WTC11 (cell line): ENCODE results near the gene CTDP1. TPM values are rescaled to one million over a fixed set of nuclear protein-coding genes. Genes with fewer than 3 reads are reported as not detected.

Experiments used
- ATAC-seq: fragments of 200-7000 bp; cut with Tn5 transposase; 2 replicates; pipeline ENCODE4 v1.10.0; 2021; ENCODE audit warnings: mild to moderate bottlenecking, moderate library complexity
- CTCF ChIA-PET: fragments of 300-600 bp; sonication (Branson Sonifier 250); formaldehyde crosslinking; loops from one replicate; lab custom pipeline; 2021; ENCODE audit warnings: antibody characterized with exemption; lab: Charles Lee
- POLR2A ChIA-PET: fragments of 350-600 bp; sonication (Branson Sonifier 250); formaldehyde crosslinking; loops from one replicate; lab custom pipeline; 2021; ENCODE audit warnings: antibody characterized with exemption; lab: Charles Lee
- DNase-seq: peaks from one replicate; pipeline ENCODE4 v3.0.0; 2021; ENCODE audit warnings: low spot score
- H3K27ac Mint-ChIP-seq: 2 replicates; pipeline ENCODE4 v1.8.0; 2021; ENCODE audit warnings: mixed read lengths
- H3K27me3 Mint-ChIP-seq: 2 replicates; pipeline ENCODE4 v1.8.0; 2021; ENCODE audit warnings: low read depth, mild to moderate bottlenecking, moderate library complexity, mixed read lengths
- H3K36me3 Mint-ChIP-seq: 2 replicates; pipeline ENCODE4 v1.8.0; 2021; ENCODE audit warnings: mixed read lengths
- H3K4me1 Mint-ChIP-seq: 2 replicates; pipeline ENCODE4 v1.8.0; 2022; ENCODE audit warnings: mixed read lengths
- H3K4me3 Mint-ChIP-seq: 2 replicates; pipeline ENCODE4 v1.8.0; 2021; ENCODE audit warnings: mild to moderate bottlenecking, moderate library complexity, mixed read lengths
- H3K9me3 Mint-ChIP-seq: 2 replicates; pipeline ENCODE4 v1.8.0; 2021; ENCODE audit warnings: mixed read lengths
- E2F5 ChIP-seq: sonication (generic); formaldehyde crosslinking; IDR thresholded peaks from 2 replicates; pipeline ENCODE4 v1.8.1; 2022; ENCODE audit warnings: mild to moderate bottlenecking, moderate library complexity, missing genetic modification reagents
- GTF2I ChIP-seq: fragments of 250-450 bp; sonication (Bioruptor Pico); conservative IDR thresholded peaks from 2 replicates; pipeline ENCODE4 v1.4.0; 2021; ENCODE audit warnings: mild to moderate bottlenecking
- JAZF1 ChIP-seq: fragments of 250-450 bp; sonication (Bioruptor Pico); IDR thresholded peaks from 2 replicates; pipeline ENCODE4 v1.9.0; 2021; ENCODE audit warnings: moderate library complexity, mild to moderate bottlenecking, inconsistent platforms
- MYBL2 ChIP-seq: sonication (generic); formaldehyde crosslinking; IDR thresholded peaks from 2 replicates; pipeline ENCODE4 v1.8.1; 2023; ENCODE audit warnings: mild to moderate bottlenecking, moderate library complexity, missing genetic modification reagents
- NFATC4 ChIP-seq: fragments of 250-450 bp; sonication (Bioruptor Pico); IDR thresholded peaks from 2 replicates; pipeline ENCODE4 v1.9.0; 2021; ENCODE audit warnings: mild to moderate bottlenecking
- NR1H2 ChIP-seq: sonication (generic); formaldehyde crosslinking; IDR thresholded peaks from 2 replicates; pipeline ENCODE4 v1.9.0; 2021; ENCODE audit warnings: mild to moderate bottlenecking, moderate library complexity, missing genetic modification reagents
- OVOL2 ChIP-seq: fragments of 250-450 bp; sonication (Bioruptor Pico); IDR thresholded peaks from 2 replicates; pipeline ENCODE4 v1.9.0; 2021; ENCODE audit warnings: mild to moderate bottlenecking, borderline replicate concordance
- PRDM15 ChIP-seq: sonication (generic); formaldehyde crosslinking; IDR thresholded peaks from 2 replicates; pipeline ENCODE4 v1.8.0; 2022; ENCODE audit warnings: missing genetic modification reagents
- PREB ChIP-seq: sonication (generic); formaldehyde crosslinking; IDR thresholded peaks from 2 replicates; pipeline ENCODE4 v1.8.1; 2022; ENCODE audit warnings: mild to moderate bottlenecking, missing genetic modification reagents, moderate library complexity, borderline replicate concordance
- SMAD4 ChIP-seq: sonication (generic); formaldehyde crosslinking; IDR thresholded peaks from 2 replicates; pipeline ENCODE4 v1.8.0; 2022; ENCODE audit warnings: mild to moderate bottlenecking, missing genetic modification reagents
- SP1 ChIP-seq: sonication (generic); formaldehyde crosslinking; conservative IDR thresholded peaks from 2 replicates; pipeline ENCODE4 v1.8.1; 2022; ENCODE audit warnings: missing genetic modification reagents
- ZBTB43 ChIP-seq: sonication (generic); formaldehyde crosslinking; IDR thresholded peaks from 2 replicates; pipeline ENCODE4 v1.8.1; 2023; ENCODE audit warnings: mild to moderate bottlenecking, missing genetic modification reagents
- ZNF232 ChIP-seq: sonication (generic); formaldehyde crosslinking; IDR thresholded peaks from 2 replicates; pipeline ENCODE4 v1.8.0; 2022; ENCODE audit warnings: mild to moderate bottlenecking, missing genetic modification reagents
- ZNF263 ChIP-seq: sonication (generic); formaldehyde crosslinking; IDR thresholded peaks from 2 replicates; pipeline ENCODE4 v1.8.1; 2022; ENCODE audit warnings: low read depth, mild to moderate bottlenecking, moderate library complexity, missing genetic modification reagents
- ZNF423 ChIP-seq: fragments of 250-450 bp; sonication (Bioruptor Pico); IDR thresholded peaks from 2 replicates; pipeline ENCODE4 v2.1.2; 2022; ENCODE audit warnings: mild to moderate bottlenecking, moderate library complexity
- ZNF425 ChIP-seq: fragments of 250-450 bp; sonication (Bioruptor Pico); conservative IDR thresholded peaks from 2 replicates; pipeline ENCODE4 v1.9.0; 2021; ENCODE audit warnings: mild to moderate bottlenecking
- total RNA-seq: library from RNA; stranded (reverse); gene quantifications from 3 replicates; pipeline ENCODE4 v1.2.3, GENCODE V29; 2021
- TF ChIP-seq, protein P1 (sequence below): sonication (generic); formaldehyde crosslinking; IDR thresholded peaks from 2 replicates; pipeline ENCODE4 v1.8.0; 2023; ENCODE audit warnings: missing genetic modification reagents, mild to moderate bottlenecking, borderline replicate concordance
- TF ChIP-seq, protein P2 (sequence below): fragments of 250-450 bp; sonication (Bioruptor Pico); IDR thresholded peaks from 2 replicates; pipeline ENCODE4 v2.1.2; 2022; ENCODE audit warnings: mild to moderate bottlenecking, moderate library complexity
- TF ChIP-seq, protein P3 (sequence below): sonication (generic); formaldehyde crosslinking; IDR thresholded peaks from 2 replicates; pipeline ENCODE4 v1.8.0; 2022; ENCODE audit warnings: mild to moderate bottlenecking, missing genetic modification reagents

CTDP1 gene
- total RNA-seq, 1 experiment from 2014 or later, result 39.7 TPM

DNA sequence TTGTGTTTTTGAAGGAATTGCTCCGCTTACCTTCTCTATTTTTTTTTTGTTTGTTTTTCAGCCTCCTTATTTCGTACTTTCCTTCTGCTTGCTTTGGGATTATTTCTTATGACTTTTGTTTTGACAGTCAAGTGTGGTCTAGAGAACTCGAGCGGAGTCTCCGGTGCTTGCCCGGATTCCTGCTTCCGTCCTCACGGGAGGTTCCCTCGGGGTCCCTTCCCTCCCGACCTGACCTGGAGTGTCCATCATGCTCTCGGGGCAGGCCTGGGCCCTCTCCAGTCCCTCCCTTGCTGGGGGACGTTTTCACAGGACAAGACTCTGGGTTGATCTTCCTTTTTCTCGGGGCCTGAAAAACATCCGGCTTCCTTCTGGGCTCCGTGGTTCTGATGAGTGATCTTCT lies 45.9 kb downstream of the CTDP1 start (continued):
- no peak for TF ChIP-seq ZNF232 (CRISPR knock-in tag)
- TF ChIP-seq, protein P1, sequence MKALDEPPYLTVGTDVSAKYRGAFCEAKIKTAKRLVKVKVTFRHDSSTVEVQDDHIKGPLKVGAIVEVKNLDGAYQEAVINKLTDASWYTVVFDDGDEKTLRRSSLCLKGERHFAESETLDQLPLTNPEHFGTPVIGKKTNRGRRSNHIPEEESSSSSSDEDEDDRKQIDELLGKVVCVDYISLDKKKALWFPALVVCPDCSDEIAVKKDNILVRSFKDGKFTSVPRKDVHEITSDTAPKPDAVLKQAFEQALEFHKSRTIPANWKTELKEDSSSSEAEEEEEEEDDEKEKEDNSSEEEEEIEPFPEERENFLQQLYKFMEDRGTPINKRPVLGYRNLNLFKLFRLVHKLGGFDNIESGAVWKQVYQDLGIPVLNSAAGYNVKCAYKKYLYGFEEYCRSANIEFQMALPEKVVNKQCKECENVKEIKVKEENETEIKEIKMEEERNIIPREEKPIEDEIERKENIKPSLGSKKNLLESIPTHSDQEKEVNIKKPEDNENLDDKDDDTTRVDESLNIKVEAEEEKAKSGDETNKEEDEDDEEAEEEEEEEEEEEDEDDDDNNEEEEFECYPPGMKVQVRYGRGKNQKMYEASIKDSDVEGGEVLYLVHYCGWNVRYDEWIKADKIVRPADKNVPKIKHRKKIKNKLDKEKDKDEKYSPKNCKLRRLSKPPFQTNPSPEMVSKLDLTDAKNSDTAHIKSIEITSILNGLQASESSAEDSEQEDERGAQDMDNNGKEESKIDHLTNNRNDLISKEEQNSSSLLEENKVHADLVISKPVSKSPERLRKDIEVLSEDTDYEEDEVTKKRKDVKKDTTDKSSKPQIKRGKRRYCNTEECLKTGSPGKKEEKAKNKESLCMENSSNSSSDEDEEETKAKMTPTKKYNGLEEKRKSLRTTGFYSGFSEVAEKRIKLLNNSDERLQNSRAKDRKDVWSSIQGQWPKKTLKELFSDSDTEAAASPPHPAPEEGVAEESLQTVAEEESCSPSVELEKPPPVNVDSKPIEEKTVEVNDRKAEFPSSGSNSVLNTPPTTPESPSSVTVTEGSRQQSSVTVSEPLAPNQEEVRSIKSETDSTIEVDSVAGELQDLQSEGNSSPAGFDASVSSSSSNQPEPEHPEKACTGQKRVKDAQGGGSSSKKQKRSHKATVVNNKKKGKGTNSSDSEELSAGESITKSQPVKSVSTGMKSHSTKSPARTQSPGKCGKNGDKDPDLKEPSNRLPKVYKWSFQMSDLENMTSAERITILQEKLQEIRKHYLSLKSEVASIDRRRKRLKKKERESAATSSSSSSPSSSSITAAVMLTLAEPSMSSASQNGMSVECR (CRISPR knock-in tag), result no peak

DNA sequence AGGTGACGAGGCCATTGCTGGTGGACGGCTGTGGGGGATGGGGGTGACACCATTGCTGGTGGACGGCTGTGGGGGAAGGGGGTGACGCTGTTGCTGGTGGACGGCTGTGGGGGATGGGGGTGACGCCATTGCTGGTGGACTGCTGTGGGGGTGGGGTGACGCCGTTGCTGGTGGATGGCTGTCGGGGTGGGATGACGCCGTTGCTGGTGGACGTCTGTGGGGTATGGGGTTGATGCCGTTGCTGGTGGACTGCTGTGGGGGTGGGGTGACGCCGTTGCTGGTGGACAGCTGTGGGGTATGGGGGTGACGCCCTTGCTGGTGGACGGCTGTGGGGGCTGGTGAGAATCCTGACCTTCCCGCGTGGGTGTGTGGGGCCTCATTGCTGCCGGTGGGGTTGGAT lies 47.1 kb downstream of the CTDP1 start:
- Mint-ChIP-seq H3K4me1 (no peaks in the 10 kb centered on the region), H3K27me3 (no peaks in the 10 kb centered on the region), H3K4me3 (no peak overlapping the region), H3K36me3 (peaks cover 46% of the 10 kb centered on the region), H3K27ac (no peak overlapping the region), H3K9me3 (peaks cover 5% of the 10 kb centered on the region)
- ChIA-PET POLR2A (no interaction called here), CTCF (no interaction called here)
- ATAC-seq (no peak), DNase-seq (no peak)
- TF ChIP-seq OVOL2 (no peak), E2F5 (CRISPR knock-in tag) (no peak), JAZF1 (CRISPR knock-in tag) (no peak), ZBTB43 (CRISPR knock-in tag) (no peak), SP1 (CRISPR knock-in tag) (no peak), NFATC4 (CRISPR knock-in tag) (no peak), GTF2I (no peak), ZNF425 (CRISPR knock-in tag) (no peak), PREB (no peak), SMAD4 (CRISPR knock-in tag) (no peak), MYBL2 (CRISPR knock-in tag) (no peak), ZNF263 (CRISPR knock-in tag) (no peak), PRDM15 (CRISPR knock-in tag) (no peak), ZNF423 (CRISPR knock-in tag) (no peak), NR1H2 (no peak)
- TF ChIP-seq, protein P2, sequence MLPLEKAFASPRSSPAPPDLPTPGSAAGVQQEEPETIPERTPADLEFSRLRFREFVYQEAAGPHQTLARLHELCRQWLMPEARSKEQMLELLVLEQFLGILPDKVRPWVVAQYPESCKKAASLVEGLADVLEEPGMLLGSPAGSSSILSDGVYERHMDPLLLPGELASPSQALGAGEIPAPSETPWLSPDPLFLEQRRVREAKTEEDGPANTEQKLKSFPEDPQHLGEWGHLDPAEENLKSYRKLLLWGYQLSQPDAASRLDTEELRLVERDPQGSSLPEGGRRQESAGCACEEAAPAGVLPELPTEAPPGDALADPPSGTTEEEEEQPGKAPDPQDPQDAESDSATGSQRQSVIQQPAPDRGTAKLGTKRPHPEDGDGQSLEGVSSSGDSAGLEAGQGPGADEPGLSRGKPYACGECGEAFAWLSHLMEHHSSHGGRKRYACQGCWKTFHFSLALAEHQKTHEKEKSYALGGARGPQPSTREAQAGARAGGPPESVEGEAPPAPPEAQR, result no peak
- TF ChIP-seq, protein P3, sequence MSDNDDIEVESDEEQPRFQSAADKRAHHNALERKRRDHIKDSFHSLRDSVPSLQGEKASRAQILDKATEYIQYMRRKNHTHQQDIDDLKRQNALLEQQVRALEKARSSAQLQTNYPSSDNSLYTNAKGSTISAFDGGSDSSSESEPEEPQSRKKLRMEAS (CRISPR knock-in tag), result no peak
